IPS DF 19.7 (cell line): ENCODE measurements around the gene SRRM5.
"Not testable (repeated sequence)": the region's sequence is repeated elsewhere in the genome, so short reads cannot be mapped to it uniquely, and the experiment has no call there.

Experiments used
- DNase-seq: peaks from one replicate; pipeline ENCODE4 v3.0.0-alpha.2; 2013; ENCODE audit warnings: low read depth, low spot score

Gene SRRM5

DNA sequence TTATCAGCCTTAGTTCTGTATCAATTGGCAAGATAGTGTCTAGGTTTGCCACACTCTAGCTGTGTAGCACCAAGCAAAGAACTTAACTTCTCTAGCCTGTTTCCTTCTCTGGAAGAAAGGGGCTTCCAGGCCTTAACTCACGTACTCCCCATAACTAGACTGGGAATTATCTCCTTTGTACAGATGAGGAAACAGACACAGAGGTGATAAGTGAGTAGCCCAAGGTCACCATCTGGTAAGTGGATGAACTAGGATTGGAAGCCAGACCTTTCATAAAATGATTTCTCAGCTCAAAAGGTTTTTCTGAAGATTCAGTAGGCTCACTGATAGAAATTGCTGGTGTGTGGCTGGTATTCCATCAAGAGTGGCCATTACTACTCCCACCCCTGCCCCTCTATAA, 4.4 kb downstream of the SRRM5 start:
- no peak for DNase-seq

DNA sequence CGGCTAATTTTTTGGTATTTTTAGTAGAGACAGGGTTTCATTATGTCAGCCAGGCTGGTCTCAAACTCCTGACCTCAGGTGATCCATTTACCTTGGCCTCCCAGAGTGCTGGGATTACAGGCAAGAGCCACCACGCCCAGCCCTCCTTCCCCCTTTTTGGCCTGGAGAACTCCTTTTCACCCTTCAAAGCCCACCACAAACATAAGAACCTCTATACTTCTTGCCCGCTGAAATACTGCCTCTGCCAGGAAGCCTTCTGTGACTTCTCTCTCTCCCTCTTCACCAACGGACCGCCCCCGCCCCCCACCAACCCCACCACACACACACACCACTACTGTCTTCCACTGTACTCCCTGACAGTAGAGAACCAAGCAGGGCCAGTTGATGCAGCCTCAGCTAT, 5.1 kb downstream of the SRRM5 start:
- DNase-seq, result no peak

DNA sequence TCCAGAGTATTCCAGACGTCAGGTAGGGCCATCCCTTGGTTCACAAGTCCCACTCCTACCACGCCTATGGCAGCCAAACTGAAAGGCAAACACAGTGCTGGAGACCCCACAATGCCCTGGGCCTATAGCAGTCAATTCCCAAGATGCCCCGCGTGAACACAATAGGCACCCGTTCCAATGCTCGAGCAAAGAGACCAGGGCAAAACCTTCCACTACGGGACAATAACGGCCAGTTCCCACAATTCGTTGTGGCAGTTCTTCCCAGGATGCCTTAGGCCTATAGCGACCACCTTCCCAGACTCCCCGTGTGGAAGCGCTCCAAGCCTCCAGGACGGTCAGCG, 7.0 kb downstream of the SRRM5 start:
- DNase-seq, result no peak

DNA sequence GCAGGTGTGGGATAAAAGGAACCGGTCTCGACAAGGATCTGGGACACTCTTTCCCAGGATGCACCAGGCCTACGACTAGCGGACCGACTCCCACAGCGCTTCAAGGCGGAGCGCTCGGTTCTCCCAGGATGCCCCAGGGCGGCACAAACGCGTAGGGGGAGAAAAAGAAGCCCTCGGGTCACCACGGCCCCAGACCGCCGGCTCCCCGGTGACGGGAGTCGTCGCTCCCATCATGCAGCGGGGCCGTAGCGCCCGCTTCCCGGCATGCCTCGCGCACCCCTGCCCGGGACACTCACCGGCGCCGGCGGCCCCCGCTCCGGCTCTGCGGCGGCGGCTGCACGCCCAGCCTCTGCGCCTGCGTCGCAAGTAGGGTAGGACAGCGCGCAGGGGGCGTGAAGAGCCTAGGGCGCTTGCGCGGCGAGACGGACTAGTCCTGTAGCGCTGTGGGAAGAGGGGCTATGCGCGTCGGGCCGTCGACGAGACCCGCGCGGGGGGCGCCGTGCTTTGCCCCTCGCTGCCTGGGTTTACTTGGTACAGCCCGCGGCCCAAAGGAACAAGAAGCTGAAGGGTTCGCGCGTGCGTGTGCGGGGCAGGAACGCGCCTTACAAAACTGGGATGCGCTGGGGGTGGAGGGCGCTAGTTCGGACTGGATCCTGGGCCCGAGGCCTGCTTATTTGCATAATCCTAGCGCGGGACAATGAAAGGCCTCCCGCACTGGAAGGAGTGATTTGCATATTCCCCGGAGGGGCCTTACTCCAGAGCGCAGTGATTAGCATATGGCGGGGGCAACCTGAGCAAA, 7.6 kb downstream of the SRRM5 start, which contains the start of gene ZNF428:
Gene ZNF428 (minus strand): TSS at position 368 of the 799 bp plus-strand sequence. CDS start 5,325 bp downstream, outside the sequence.
- DNase-seq, result peak; percentile 84

DNA sequence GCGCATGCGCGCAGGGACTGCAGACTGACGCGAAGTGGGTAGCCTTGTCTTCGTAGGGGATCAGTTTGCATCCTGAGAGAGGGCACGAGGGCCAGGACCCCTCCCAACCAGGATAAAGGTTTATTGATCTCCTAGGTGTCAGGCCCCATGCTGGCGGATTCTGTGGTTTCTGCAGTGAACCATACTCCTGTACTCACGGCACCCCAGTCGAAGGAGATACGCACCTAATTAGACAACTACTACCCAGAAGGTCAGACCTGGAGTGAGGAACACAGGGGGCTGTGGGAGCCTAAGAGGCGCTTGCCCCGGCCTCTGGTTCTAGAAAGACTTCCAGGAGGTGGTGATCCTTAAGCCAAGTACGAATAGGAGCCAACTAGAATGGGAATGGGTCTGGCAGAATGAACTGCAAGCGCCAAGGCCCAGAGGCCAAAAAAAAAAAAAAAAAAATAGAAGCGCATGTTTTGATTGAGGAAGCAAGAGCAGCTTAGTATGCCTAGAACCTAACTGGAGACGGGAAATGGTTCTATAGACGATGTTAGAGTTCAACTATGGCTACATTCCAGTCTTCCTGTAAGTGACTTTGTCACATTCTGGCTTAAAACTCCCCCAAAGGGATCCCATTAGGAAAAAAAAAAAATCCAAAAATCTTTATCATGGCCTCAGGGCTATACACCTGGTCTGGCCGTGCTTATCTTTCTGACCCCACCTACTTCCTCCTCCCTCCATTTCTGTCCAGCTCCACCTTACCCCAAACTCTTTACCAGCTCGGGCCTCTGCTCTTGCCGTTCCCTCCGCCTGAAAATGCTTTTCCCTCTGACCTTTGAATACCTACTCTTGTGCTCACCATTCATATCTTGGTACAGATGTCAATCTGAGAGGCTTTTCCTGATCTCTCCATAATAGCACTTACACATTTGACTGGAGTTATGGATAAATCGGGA, 8.4 kb downstream of the SRRM5 start:
- no peak for DNase-seq

DNA sequence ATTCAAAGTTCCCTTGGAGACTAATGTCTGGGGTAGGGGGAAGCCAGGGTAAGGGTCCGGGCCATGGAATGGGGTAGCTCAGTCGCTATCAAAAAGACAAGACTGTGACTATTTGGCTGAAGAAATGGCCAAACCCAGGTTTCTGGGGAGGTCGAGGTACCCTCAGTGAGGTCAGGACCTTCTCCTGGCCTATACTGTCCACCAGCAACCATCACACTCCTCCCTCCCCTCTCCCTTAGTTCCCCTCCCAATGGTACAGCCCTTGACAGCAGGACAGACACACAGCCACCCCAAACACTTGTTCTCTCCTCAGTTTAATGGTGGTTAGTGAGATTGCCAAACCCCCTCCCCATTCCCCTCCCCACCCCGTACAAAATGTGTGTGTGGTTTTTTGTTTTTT, 10.2 kb downstream of the SRRM5 start:
- DNase-seq, result no peak

DNA sequence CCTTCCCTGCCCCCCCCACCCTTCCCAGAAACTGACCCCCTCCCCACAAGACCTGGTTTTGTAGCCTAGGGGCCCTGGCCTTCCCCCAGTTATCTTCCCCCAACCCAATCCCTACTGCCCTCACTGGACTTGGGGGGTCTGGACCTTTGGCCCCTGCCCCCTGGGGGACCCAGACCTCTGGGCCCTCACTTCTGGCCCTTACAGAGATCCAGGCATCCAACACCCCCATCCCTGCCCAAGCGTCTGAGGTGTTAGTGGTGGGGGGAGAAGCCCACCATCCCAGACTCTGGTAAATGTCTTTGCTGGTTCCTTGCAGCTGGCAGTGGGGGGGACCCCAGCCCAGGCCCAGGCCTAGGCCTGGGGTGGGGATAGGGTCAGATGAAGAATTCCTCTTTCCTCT, 11.1 kb downstream of the SRRM5 start:
- DNase-seq, result no peak

DNA sequence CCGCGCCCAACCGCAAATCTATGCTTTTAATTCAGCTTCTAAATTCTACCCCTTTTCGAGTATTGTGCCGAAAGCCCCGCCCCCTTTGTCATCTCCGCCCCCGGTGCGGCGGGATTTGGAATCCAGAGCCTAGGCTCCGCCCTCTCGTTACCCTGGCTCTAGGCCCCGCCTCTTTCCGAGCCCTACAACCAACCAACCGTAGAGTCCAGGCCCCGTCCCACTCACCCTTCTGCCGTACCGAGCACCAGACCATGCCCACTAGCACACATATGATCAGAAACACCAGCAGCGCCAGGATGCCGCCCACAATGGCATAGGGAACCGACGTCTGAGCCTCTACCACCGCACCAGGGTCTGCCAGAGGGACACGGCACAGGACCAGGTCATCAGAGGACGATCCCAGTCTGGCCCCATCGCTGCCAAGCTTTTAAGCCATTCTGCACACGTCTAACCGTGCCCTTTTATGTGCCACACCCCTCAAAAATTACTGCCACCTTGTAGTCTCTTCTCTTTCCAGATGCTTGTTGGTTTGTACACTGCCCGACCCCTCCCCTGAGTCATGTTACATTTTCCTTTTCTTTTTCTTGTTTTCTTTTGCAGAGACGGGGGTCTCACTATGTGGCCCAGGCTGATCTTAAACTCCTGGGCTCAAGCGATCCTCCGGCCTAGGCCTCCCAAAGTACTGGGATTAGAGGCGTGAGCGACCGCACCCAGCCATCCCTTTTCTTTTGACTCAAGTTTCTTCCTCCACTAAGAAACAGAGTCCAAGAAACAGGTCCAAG, 12.2 kb downstream of the SRRM5 start:
- DNase-seq, result peak; percentile 15

DNA sequence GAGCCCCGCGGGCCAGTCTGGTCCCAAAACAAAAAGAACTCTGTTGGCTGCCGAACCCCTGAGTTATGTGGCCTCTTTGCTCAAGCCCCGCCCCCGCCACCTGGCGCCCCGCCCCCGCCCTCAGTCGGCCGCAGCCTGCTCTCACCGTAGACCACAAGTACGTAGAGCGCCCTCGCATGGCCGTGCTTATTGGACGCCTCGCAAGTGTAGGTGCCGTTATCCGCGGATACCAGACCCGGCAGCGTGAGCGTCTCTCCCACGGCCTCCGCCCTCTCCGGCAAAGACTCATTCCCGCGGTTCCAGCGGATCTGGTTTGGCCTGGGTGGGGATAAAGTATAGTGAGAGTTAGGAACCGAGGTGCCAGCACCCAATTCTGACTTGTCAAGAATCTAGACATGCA, 13.0 kb downstream of the SRRM5 start:
- peak; percentile 69 for DNase-seq

DNA sequence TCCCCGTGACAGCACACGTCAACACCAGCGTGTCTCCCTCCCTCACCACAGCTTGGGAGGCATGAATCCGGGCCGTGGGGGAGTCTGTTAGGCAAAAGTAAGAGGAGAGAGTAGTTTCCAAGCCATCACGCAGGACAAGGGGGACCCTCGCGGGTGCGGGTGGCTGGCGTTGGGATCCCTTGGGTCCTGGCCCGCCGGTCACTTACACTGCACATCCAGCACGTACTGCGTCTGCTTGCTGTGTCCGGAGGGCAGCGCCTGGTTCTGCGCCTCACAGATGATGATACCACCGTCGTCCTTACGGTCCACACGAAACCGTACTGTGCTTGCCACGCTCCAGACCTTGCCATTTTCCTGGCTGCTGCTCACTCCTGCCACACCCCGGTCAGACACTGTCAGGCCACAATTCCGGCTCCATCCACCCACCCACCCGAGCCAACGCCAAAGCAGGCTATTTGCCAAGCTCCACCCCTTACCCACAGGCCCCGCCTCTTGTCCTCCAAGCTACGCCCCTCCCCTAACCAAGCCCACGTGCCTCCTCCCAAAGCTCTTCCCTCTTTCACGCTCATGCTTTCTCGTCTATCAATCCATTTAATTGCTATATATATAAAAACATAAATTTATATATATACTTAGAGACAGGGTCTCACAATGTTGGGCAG, 14.2 kb downstream of the SRRM5 start:
- DNase-seq, result no peak

DNA sequence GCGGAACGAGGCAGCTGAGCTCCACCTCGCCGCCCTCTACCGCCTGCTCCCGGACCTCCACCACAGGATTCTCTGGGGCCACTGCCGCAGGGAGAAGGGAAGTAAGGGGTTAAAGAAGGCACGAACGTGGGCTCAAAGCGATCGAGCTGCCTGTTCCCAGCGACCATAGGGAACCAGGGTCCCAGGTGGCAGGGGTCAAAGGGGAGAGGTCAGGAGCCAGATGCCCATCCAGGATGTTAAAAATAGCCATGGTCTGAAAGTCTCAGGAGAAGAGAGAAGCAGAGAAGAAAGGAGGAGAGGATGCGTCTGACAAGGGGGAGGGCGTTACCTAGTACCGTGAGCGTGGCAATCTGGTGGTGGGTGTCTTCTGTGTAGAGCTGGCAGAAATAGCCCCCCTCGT, 14.9 kb downstream of the SRRM5 start:
- no peak for DNase-seq

DNA sequence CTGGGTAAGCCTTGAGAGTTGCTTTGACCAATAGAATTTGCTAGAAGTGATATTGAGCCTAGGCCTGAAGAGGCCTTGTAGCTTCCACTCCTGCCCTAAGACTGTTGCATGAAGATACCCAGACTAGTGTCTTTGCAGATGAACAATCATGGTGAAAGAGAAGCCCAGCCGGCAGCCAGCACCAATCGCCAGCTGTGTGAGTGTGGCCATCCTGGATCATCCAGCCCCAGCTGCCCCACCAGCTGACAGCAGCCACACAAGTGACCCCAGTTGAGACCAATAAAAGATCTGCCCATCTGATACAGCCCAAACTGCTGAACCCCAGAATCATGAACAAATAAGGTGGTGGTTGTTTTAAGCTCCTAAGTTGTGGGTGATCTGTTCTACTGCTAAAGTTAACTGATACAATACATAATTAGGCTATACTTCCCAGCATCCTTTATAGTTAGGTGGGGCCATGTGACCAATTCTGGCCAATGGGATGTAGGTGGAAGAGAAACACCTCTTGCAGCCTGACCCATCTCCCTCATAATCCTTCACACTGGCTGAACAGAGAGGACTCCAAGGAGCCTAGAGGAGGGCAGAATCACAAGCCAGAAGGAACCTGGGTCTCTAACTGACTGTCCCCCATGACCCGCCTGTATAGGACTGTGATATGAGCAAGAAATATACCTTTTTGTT, 16.9 kb downstream of the SRRM5 start:
- DNase-seq, result no peak

DNA sequence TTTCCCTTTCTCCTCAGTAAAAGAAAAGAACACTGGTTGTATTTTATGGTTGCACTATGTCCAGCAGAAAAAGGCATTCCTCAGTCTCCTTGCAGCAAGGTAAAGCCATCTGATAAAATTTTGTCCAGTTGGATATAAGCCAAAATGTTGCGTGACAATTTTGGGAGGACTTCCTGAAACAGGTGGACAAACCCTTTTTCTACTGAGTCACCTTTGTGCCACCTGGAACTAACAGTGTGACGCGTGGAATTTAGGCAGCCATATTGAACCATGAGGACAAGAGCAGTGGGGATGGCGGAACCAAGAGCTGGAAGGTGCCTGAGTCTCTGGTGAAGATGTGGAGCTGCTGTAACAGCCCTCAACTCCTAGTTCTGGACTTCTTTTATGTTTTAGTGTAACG, 19.6 kb downstream of the SRRM5 start:
- no peak for DNase-seq

DNA sequence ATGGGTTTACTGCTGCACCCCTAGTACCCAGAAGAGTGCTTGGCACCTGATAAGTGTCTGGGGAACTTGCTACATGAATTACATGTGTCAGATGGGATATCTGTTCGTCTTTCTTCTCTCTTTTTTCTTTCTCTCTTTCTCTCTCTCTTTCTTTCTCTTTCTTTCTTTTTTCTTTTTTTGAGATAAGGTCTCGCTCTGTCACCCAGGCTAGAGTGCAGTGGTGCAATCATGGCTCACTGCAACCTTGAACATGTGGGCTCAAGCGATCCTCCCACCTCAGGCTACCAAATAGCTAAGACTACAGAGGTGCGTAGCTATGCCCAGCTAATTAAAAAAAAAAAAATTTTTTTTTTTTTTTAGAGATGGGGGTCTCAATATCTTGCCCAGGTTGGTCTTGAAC, 21.6 kb downstream of the SRRM5 start:
- no peak for DNase-seq

DNA sequence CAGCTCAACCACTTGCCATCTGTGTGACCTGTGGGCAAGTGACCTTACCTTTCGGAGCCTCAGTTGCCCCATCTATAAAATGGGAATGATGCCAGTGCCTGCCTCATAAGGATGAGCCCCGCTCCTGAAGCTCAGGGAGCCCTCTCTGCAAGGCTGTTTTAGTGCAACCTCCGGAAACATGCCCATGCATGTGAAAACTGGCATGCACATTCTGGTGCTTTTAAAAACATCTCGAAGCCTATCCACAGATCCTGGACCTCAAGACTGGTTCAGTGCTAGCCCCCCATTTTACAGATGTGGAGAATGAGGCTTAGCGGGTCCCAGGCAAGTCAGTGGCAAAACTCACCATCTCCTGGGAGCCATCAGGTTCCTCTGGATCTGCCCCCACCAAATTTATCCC, 22.2 kb downstream of the SRRM5 start:
- no peak for DNase-seq

DNA sequence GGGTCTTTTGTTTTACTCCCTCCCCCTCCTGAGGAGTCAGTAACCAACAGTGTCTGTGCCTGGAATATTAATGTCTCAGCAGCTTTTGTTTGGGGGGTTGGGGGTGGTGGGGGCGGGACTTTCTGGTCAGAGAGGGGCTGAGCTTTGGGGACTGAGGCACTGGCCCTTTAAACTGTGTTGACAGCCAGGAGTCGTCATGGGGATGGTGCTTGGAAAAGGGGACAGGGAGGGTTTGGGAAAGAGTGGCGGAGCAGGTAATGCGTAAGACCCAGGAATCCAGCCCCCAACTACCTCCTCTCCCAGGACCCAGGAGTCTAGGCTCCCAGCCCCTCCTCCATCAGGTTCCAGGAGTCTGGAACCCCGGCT, 22.6 kb downstream of the SRRM5 start:
- no peak for DNase-seq

DNA sequence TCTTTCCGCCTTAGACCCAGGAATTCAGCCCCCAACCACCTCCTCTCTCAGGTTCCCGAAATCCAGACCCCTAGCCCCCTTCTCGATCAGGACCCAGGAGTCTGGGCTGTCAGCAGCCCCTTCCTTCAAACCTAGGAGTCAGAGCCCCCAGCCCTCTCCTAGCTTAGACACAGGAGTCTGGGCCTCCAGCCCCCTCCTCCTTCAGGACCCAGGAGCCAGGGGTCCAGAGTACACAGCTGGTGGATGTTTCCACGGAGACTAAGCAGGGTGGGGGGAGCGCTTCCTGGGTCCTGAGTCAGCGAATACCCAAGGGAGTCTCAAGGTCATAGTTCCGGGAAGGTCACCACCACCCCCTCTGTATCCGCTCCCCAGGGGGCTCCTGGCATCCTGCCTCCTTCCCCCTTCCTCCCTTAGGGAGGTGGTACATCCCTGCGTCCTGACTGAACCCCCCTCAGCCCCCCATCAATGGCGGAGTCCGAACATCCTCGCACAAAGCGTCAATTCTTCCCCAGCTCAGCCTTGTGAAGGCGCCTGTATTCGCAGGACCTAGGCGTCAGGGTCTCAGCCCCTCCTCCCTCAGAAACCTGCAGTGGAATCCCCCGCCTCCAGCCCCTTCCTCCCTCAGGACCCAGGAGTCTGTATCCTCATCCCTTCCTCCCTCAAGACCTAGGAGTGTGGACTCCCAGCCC, 23.1 kb downstream of the SRRM5 start:
- no peak for DNase-seq

DNA sequence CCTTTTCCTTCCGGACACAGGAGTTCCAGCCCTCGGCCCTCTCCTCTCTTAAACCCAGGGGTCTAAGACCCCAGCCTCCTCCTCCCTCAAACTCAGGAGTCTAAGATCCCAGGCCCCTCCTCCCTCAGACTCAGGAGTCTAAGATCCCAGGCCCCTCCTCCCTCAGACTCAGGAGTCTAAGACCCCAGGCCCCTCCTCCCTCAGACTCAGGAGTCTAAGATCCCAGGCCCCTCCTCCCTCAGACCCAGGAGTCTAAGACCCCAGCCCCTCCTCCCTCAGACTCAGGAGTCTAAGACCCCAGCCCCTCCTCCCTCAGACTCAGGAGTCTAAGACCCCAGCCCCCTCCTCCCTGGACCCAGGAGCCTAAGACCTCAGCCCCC, 23.7 kb downstream of the SRRM5 start:
- DNase-seq, result not testable (repeated sequence)

DNA sequence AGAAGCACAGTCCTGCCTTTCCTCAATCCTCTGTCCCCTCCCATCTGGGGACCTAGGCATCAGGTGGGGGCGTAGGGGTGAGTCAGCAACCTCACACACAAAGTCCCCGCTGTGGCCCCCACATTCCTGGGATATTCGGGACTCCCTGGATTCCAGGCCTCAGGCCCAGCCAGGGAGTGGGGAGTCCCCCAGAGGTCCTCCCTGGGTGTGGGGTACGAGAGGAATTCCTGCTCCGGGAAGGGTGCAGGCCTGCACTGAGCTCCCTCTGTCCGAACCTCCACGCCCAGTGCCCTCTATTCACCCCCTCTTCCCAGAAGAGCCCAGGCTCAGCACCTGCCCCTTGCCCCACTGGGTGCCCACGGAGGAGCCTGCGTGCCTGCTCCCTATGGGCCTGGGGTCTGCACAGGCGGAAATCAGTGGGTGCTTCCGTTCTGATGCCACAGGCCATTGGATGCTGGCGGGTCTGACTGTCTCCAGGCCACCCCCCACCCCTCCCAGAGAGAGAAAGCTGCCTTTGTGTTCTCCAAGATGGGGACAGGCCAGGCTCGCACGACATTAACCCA, 24.3 kb downstream of the SRRM5 start:
- peak; percentile 38 for DNase-seq
